ENCODE measurements around the gene HOXD10.

HOXD10 gene

GRCh38 chr2:176137906-176138305, 21.3 kb downstream of the HOXD10 start:
- no peak for DNase-seq (ENCODE audit: low read depth)
- no peak overlapping the region for H3K4me3 ChIP-seq (replicated peaks; ENCODE audit: low read depth, low read length)
- no peak for TF ChIP-seq CTCF (IDR thresholded peaks at IDR 0.05; ENCODE audit: low read length, missing control alignments)

GRCh38 chr2:176138526-176138922, 21.9 kb downstream of the HOXD10 start:
- H3K4me3 ChIP-seq (replicated peaks; ENCODE audit: low read depth, low read length): no peak overlapping the region
- no peak for TF ChIP-seq CTCF (IDR thresholded peaks at IDR 0.05; ENCODE audit: low read length, missing control alignments)

GRCh38 chr2:176138923-176139660, 22.5 kb downstream of the HOXD10 start:
- DNase-seq (ENCODE audit: low read depth): no peak
- H3K4me3 ChIP-seq (replicated peaks; ENCODE audit: low read depth, low read length): no peak overlapping the region
- TF ChIP-seq CTCF (IDR thresholded peaks at IDR 0.05; ENCODE audit: low read length, missing control alignments): no peak

More at GRCh38 chr2:176138526-176138922, 21.9 kb downstream of the HOXD10 start:
- DNase-seq (ENCODE audit: low read depth): no peak

GRCh38 chr2:176139661-176140512, 23.3 kb downstream of the HOXD10 start:
- no peak for TF ChIP-seq CTCF (IDR thresholded peaks at IDR 0.05; ENCODE audit: low read length, missing control alignments)
- no peak for DNase-seq (ENCODE audit: low read depth)
- H3K4me3 ChIP-seq (replicated peaks; ENCODE audit: low read depth, low read length): peak overlapping the region; percentile 53

GRCh38 chr2:176140513-176141317, 24.1 kb downstream of the HOXD10 start:
- H3K4me3 ChIP-seq (replicated peaks; ENCODE audit: low read depth, low read length): peak overlapping the region; percentile 53
- DNase-seq (ENCODE audit: low read depth): peak; percentile 62
- peak; percentile 61 for TF ChIP-seq CTCF (IDR thresholded peaks at IDR 0.05; ENCODE audit: low read length, missing control alignments)

- no peak overlapping the region for H3K4me3 ChIP-seq (replicated peaks; ENCODE audit: low read depth, low read length)
- no peak for TF ChIP-seq CTCF (IDR thresholded peaks at IDR 0.05; ENCODE audit: low read length, missing control alignments)
- no peak for DNase-seq (ENCODE audit: low read depth)
Observed at GRCh38 chr2:176142281-176142680, 25.7 kb downstream of the HOXD10 start.
